ENCODE results near the gene CMTM1.
"Not testable (repeated sequence)": the region's sequence is repeated elsewhere in the genome, so short reads cannot be mapped to it uniquely, and the experiment has no call there.

Gene CMTM1

DNA sequence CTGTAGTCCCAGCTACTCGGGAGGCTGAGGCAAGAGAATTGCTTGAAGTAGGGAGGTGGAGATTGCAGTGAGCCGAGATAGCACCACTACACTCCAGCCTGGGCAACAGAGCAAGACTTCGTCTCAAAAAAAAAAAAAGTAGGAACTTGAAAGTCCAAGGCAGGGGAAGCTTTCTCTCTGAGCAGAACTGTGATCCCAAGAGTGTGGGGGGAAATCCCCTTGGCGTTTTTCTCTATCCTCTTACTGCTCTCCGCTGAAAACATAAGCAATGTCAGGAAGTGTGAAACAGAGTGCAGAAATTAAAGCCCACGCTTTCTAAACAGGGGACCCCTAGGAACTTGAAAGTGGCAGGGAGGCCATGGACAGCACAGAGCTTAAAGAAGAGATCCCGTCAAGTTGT is 28.5 kb downstream of the CMTM1 start:
- DNase-seq, result no peak

- not testable (repeated sequence) for DNase-seq
These were observed 30.3 kb downstream of the CMTM1 start for GRCh38 chr16:66596559-66596958.

DNA sequence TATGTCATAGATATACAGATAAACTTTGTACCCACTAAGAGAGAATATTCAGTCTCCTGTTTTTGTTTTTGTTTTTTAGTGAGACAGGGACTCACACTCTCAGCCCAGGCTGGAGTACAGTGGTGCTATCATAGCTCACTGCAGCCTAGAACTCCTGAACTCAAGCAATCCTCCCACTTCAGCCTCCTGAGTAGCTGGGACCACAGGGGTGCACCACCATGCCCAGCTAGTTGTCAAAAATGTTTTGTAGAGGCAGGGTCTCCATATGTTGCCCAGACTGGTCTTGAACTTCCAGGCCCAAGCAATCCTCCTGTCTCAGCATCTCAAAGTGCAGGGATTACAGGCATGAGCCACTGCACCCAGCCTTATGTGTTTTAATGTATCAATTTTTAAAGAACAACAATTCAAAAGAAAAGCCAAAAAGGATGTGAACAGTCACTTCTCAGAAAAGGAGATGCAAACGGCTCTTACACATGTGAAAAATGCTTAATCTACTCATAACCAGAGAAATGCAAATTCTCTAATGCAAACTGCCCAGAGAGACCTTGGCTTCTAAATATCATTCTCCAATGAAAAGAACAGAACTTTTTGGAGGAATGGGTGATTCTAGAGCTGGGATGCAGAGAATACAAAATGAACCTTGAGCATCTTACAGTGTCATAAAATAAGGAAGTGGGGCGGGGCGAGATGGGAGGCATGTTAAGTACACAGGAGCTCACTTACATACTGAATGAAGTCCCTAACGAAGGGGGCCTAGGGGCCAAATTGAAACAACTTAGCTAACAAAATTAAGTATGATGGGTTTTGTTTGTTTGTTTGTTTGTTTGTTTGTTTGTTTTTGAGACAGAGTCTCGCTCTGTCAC is 31.0 kb downstream of the CMTM1 start:
- no peak for DNase-seq

DNA sequence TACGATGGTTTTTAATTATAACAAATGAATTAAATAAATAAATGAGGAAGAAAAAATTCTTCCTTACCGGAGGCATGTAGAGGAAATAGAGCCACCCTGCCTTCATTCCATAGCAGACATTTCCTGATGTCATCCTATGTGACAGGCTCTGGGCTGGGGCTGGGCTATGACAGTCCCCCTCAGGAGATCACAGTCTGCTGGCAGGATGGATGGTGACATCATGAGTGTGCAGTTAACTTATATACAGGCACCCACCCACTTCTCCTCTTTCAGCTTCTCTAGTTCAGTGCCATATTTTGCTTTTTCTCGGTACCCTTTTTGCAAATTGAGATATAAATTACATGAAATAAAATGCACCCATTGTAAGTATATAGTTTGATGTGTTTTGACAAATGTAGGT is 31.9 kb downstream of the CMTM1 start:
- no peak for DNase-seq

DNA sequence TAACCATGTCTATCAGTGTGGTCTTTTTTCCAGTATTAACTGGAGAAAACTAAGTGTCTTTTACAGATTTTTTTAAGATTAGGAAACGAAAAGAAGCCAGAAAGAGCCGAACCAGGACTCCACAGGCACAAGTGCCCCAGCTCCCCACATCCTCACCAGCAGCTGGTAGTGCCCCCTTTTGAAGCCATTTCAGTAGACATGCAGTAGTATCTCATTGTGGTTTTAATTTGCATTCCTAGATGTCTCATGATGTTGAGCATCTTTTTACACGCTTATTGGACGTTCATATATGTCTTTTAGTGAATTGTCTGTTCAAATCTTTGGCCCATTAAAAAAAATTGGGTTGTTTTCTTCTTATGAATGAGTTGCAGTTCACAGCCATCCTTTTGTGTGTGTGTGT is 33.5 kb downstream of the CMTM1 start:
- no peak for DNase-seq

DNA sequence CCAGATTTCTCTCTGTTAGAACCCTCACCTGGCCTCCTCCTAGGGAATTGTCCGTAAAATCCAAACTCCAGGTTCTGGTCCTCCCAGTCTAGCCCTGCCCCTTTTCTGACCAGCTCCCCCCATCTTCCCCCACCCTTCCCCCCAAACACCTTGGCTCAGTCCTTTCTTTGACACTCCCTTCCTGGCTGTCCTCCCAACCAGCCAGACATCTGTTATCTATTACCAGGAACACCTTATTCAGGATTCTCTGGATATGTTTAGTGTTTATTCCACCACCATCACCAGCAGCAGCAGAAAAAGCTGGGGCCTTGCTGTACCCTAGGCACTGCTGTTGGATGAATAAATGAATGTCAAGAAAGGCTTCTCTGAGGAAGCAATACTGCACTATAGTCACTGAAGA is 34.2 kb downstream of the CMTM1 start:
- no peak for DNase-seq

DNA sequence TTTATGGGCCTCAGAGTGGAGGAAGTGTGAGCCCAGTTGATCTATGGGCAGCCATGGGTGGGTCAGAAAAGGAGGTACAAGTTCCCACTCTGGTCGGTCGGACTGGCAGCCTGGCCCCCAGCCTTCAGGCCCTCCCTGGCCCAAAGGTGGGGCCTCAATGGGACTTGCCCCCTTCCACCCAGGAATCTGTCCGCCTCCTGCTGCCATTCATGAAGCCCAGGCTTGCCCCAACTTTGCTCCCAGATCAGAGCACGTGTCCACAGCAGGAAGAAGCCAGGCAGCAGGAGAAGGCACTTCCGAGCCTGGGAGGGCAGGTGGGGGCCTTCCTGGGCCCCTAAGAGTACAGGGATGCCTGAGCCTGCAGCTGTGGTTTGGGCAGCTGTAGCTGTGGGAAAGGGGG is 35.2 kb downstream of the CMTM1 start:
- DNase-seq, result no peak

DNA sequence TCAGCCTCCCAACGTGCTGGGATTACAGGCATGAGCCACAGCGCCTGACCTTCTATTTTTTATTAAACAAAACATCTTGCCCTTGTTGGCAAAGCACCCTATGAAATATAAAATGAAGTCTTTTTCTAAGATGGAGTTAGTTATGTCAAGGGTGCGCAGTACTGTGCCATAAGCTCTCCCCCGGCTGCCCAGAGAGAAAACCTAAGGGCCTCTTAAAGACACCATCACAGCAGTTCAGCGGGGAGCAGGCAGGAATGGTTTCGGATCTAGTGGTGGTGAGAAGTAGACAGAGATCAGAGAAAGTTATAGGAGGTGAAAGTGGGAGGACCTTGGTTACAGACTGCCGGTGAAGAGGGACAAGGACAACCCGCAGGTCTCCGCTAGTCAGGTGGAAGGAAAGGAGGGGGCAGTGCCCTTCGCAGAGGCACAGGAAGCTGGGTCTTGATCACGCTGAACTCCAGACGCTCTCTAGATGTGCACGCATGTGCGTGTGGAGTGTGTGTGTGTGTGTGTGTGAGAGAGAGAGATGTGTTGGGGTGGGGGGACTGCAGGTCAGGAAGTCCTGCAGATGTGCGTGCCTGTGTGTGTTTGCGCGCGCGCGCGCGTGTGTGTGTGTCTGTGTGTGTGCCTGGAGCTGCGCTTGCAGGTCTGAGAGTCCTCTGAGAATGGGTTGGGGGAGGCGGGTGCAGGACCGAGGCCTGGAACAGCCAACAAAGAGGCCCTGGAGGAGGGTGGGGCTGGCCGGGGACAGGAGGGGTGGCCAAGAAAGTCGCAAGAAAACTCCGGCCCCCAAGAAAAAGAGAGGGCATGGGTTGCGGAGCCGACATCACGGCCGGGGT is 37.5 kb downstream of the CMTM1 start:
- no peak for DNase-seq

DNA sequence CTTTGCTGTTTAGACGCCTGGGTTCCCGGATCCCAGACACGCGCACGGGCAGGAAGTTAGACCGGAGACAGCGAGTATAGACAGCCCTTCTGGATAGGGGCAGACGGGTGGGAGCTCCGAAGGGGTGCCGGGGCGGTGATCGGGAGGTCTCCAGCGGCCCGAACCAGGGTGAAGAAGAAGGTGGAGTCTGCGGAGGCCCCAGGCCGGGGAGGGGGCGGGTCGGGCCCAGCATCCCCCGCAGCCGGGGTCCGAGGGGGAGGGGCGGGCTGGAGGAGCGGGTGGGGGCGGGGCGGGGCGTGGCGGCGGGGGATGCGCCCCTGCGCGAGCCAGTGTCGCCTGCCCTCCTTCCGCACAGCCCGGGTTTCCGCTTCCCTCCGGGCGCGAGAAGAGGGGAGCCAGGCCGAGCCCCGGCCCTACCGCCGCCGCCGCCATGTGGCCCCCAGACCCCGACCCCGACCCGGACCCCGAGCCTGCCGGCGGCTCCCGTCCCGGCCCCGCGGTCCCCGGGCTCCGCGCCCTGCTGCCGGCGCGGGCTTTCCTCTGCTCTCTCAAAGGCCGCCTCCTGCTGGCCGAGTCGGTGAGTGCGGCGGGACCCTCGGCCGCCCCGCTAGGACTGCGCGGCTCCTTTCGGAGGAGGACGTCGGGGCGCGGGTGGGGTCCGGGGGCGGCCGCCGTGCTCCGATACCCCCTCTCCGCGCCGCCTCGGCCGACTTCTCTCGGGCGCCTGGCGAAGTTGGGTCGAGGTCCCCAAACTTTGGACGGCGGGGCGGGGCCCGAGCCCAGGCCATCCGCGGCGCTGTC is 38.3 kb downstream of the CMTM1 start, which contains the start of gene CMTM3:
TSS of gene CMTM3 (plus strand) at position 329 of the 801 bp plus-strand sequence. CDS start at position 431, 102 bp downstream.
- no peak for DNase-seq

DNA sequence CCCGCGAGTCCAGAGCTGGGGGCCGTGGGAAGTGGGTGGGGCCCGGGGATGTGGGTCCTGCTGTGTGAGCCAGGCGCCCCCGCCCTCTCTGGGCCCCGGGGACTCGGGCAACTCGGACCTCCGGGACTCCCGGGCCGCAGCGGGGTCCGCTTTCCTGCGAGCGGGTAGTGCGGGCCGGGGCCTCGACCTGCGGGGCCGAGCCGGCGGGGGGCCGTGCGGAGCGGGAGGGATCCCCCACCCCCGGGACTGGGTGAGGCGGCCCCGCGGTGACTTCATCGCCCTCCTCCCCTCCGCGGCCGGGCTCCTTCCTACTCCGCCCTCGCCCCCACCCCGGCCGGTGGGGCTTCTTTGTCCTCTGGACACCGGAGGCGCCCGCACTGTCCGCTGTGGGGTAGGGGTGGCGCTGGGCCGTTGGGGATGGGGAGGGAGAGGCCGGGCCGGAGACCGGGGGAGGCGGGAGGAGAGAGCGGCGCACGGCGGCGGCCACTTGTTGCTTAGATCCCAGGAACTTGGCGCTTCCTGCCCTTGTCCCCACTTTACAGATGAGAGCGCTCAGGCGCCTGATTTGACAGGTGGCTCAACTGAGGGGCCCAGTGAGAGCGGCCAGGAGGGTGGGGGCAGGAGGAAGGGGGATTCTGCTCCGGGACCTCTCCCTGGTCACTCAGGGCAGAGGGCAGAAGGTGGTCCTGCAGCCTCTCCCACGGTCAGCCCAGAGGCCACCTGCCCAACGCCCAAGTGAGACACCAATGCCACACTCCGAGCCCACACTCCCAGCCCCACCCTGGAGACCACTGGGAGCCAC is 39.1 kb downstream of the CMTM1 start:
- no peak for DNase-seq

- no peak for DNase-seq
These were observed 39.9 kb downstream of the CMTM1 start for GRCh38 chr16:66605979-66606751.

DNA sequence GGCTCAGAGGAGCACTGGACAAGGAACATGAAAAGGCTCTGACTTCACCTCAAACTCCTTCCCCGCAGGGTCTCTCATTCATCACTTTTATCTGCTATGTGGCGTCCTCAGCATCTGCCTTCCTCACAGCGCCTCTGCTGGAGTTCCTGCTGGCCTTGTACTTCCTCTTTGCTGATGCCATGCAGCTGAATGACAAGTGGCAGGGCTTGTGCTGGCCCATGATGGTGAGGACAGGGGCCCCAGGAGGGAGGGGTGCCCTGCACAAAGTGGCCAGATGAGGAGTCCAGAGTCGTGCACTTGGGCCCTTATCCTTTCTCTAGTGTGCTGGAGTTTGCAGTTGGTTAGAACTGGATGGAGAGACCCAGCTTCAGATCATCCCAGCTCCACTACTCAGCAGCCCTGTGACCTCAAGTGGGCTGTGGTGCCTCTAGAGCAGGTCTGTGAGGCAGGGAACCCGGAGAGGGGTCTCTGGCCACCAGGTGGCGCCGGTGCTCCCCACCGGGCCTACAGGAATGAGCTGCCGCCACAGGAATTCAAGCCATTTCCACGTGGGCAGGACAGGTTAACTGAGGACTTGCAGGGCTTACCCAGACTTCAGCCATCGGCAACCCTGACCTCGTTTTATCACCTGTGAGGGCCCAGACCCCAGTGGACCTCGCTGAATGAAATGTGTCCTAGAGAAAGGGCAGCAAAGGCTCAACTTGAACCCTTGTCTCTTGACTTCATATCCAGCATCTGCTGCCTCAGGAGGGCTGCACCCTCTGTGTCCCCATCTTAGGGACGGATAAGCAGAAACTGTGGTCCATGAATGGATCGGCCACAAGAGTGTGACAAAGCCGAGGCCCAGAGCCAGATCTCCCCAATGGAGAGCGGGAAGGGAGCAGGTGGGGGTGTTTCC is 42.3 kb downstream of the CMTM1 start:
- peak; percentile 5 for DNase-seq

DNA sequence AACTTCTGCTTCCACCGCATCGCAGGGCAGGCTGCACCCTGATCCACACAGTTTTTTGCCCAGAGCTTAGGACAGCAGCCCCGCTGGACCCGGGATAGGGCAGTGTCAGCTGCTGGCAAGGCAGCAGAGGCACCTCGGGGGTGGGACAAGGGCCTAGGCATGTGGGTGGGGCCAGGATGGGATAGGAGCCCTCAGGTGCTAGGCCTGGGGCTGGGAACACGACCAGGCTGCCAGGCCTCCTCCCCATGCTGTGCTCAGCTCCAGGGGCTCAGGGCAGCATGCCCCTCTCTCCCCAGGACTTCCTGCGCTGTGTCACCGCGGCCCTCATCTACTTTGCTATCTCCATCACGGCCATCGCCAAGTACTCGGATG is 42.9 kb downstream of the CMTM1 start:
- DNase-seq, result no peak

DNA sequence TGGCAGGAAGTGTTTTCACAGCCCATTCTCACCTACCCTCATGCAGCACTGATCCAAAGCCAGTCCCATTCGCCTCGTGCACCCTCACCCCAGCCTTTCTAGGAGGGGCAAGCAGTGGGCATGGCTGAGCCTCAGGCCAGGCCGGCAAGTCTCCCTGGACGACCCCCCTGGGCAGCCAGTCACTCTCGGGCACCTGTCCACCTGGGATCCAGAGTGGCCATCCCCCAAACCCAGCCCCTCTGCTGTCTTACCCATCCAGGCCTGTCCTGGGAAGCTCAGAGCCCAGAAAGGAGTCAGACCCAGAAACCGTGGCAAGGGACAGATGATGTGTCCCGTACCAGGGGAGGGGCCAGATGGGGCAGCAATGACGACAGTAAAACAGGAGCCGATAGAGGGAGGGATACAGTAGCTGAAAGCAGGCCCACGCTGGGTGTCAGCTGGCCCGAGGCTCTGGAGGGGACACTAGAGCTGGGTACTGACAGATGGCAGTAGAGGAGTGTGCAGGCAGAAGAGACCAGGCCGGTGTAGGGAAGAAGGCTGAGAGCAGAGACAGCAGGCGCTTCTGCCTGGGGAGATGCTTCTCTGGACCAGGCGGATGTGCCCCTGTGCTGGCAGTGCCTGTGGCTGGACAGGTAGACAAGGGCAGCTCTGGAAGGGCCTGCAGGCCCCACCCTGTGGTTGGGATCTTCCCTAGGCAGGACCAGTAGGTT is 44.0 kb downstream of the CMTM1 start:
- DNase-seq, result no peak

DNA sequence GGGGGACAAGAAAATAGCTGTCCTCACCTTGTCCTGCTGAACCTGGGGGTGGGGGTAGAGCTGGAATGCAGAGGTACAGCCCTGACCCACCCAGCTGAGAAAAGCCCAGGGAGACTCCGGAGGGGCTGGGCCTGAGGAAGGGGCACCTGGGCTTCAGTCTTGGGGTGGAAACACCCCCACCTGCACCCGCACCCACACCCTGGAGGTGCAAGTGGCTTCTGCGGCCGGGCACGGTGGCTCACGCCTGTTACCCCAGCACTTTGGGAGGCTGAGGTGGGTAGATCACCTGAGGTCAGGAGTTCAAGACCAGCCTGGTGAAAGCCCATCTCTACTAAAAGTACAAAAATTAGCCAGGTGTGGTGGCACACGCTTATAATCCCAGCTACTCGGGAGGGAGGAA is 45.7 kb downstream of the CMTM1 start:
- DNase-seq, result not testable (repeated sequence)

- DNase-seq, result no peak
These were observed 46.2 kb downstream of the CMTM1 start for GRCh38 chr16:66612422-66612821.

GRCh38 chr16:66614161-66614802 is 48.0 kb downstream of the CMTM1 start:
- no peak for DNase-seq

GRCh38 chr16:66616169-66616568 is 49.9 kb downstream of the CMTM1 start:
- no peak for DNase-seq

- DNase-seq, result no peak
These were observed 50.4 kb downstream of the CMTM1 start for GRCh38 chr16:66616592-66616991.

Measured in NCI-H2029 treated with DMSO at 0.1 percent for 48 hours (cell line).